Activated T-helper 2 cell treated with anti-CD3 and anti-CD28 coated beads, Interferon-gamma antibody, Interleukin-2, Interleukin-4, amounts not matched to agents 10 μg/mL and 5 μg/mL and 100 μg/mL, durations not matched to agents 14 hours and 24 hours and 36 hours (primary cell): ENCODE measurements around the gene TBX4. TPM values are rescaled to one million over a fixed set of nuclear protein-coding genes. Genes with fewer than 3 reads are reported as not detected.

ENCODE experiments used
- DNase-seq: peaks from one replicate; pipeline ENCODE4 v3.0.0; 2021; ENCODE audit warnings: low spot score
- H3K27ac Mint-ChIP-seq: one replicate; pipeline ENCODE4 v1.8.0; 2021; ENCODE audit warnings: mixed read lengths
- H3K27me3 Mint-ChIP-seq: one replicate; pipeline ENCODE4 v1.8.0; 2021; ENCODE audit warnings: low read depth, mixed read lengths
- H3K36me3 Mint-ChIP-seq: one replicate; pipeline ENCODE4 v1.8.0; 2021; ENCODE audit warnings: low read depth, mixed read lengths
- H3K4me1 Mint-ChIP-seq: one replicate; pipeline ENCODE4 v1.8.0; 2021; ENCODE audit warnings: low read depth, mixed read lengths
- H3K4me3 Mint-ChIP-seq: one replicate; pipeline ENCODE4 v1.8.0; 2021; ENCODE audit warnings: low read depth, mild to moderate bottlenecking, moderate library complexity, mixed read lengths
- H3K9me3 Mint-ChIP-seq: one replicate; pipeline ENCODE4 v1.8.0; 2021; ENCODE audit warnings: mixed read lengths
- intact Hi-C: fragments of 100-400 bp; cut with micrococcal nuclease; formaldehyde crosslinking; loops from one replicate; pipeline ENCODE4 v1.15.1; 2023
- total RNA-seq: library from RNA; stranded (reverse); gene quantifications from 2 replicates; pipeline ENCODE4 v1.2.3, GENCODE V29; 2022

Gene TBX4
- total RNA-seq, 1 donor from 2014 or later: not detected

DNA sequence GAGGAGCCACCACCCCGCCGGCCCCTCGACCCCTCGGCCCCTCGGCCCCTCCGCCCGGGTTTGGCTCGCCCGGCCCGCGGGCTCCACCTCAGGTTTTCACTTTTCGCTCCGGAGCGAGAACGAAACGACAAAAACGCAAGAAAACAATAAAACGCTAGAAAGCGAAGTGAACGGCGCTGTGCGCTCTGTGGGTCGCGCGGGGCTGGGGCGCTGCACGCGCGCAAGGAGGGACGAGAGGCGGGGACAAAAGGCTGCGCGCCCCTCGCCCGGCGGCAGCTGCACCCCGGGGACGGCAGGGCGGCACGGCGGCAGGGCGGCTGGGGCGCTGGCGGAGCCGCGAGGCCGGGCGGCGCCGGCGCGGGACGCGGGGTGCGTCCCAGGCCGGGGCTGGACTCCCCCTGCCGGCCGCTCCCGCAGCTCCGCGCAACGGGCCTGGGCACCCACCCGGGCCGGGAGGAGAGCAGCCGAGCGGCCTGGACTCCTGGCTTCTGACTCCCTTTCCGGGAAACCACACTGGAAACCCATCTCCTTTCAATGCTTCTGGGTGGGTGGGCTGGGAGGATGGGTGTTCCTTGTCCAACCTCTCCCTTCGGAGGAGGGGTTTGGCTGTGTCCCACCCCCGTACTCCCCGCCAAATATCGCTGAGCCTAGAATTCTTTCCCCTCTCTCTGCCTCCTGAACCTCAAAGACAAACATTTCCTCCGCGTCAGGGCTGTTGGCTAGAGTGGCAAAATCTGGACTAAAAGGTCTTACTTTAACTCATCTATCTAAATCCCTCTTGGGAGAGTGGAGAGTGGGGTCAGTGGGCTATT is 42.7 kb upstream of the TBX4 start:
- Mint-ChIP-seq H3K36me3 (no peaks in the 10 kb centered on the region), H3K27ac (no peak overlapping the region), H3K4me3 (peak overlapping the region; percentile 38), H3K27me3 (peaks cover 59% of the 10 kb centered on the region), H3K9me3 (no peaks in the 10 kb centered on the region), H3K4me1 (peaks cover 8% of the 10 kb centered on the region)
- no peak for DNase-seq
- intact Hi-C loops: loop anchor here (2.0 to 10.0 kb wide), 2 partner anchors 427 to 655 kb away; partner anchors contain the start of gene MED13

- intact Hi-C loops: loop anchor here (2.0 to 10.0 kb wide), 2 partner anchors 426 to 654 kb away; partner anchors contain the start of gene MED13
- Mint-ChIP-seq H3K27me3 (peaks cover 61% of the 10 kb centered on the region), H3K36me3 (no peaks in the 10 kb centered on the region)
Measured at GRCh38 chr17:61410141-61411010, 41.8 kb upstream of the TBX4 start.

GRCh38 chr17:61411011-61411260 is 41.3 kb upstream of the TBX4 start:
- Mint-ChIP-seq H3K4me1 (peaks cover 8% of the 10 kb centered on the region), H3K9me3 (no peaks in the 10 kb centered on the region), H3K27ac (no peak overlapping the region), H3K36me3 (no peaks in the 10 kb centered on the region), H3K4me3 (no peak overlapping the region), H3K27me3 (peaks cover 62% of the 10 kb centered on the region)
- no peak for DNase-seq
- intact Hi-C loops: loop anchor here (2.0 to 10.0 kb wide), 2 partner anchors 426 to 654 kb away; partner anchors contain the start of gene MED13

More at GRCh38 chr17:61410141-61411010, 41.8 kb upstream of the TBX4 start:
- peak; percentile 56 for DNase-seq
- no peak overlapping the region for H3K27ac Mint-ChIP-seq
- H3K9me3 Mint-ChIP-seq: no peaks in the 10 kb centered on the region
- peak overlapping the region; percentile 54 for H3K4me3 Mint-ChIP-seq
- peaks cover 8% of the 10 kb centered on the region for H3K4me1 Mint-ChIP-seq

DNA sequence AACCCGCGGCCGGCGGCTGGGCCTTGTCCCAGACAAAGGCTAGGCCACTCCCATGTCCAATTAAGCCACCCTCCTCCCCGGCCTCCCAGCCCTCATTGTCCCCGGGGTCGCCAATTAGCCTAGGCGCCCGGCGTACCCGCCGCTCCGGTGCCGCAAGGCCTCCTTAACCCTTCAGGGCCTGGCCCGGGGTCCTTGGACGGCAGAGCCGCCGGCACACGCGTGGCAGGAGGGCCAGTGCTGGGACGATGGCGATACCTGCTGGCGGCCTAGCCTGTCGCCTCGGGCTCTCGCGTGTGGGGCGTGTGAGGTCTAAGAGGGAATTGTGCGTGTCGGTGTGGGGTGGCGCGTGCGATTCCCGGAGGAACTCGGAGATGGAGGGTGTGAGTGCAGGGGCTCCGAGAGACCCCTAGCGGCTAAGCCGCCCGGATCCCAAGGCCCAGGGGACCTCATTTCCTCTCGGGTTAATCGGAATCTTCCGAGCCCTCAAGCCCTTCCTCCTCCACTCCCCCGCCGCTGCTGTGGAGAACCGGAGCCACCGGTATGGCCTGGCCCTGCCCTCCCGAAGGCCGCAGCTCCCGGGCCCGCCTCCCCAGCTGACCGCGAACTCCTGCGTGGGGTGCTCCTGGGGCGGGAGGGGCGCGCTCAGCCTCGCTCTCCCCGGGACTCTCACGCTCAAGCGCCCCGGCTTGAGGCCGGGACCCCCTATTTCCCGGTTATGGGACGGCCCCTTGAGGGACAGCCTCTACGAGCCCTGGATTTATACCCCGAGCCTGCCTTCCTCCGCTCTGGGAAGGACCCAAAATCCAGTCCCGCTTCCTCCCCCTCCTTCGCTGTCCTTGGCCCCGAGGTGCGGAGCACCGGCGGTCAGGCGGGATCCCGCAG is 40.7 kb upstream of the TBX4 start:
- Mint-ChIP-seq H3K27ac (no peak overlapping the region), H3K36me3 (no peaks in the 10 kb centered on the region)
- DNase-seq: peak; percentile 17

GRCh38 chr17:61412143-61412859 is 39.9 kb upstream of the TBX4 start:
- peaks cover 8% of the 10 kb centered on the region for H3K4me1 Mint-ChIP-seq
- H3K9me3 Mint-ChIP-seq: no peaks in the 10 kb centered on the region
- no peak overlapping the region for H3K27ac Mint-ChIP-seq
- peak overlapping the region; percentile 42 for H3K4me3 Mint-ChIP-seq
- intact Hi-C loops: loop anchor here (2.0 to 10.0 kb wide), 2 partner anchors 170 to 652 kb away; partner anchors contain the start of gene MED13
- H3K36me3 Mint-ChIP-seq: no peaks in the 10 kb centered on the region
- H3K27me3 Mint-ChIP-seq: peaks cover 55% of the 10 kb centered on the region
- DNase-seq: peak; percentile 71

More for the DNA sequence above, 40.7 kb upstream of the TBX4 start:
- intact Hi-C loops: loop anchor here (2.0 to 10.0 kb wide), 3 partner anchors 171 to 653 kb away; partner anchors contain the start of gene MED13
- H3K4me3 Mint-ChIP-seq: peak overlapping the region; percentile 51
- H3K27me3 Mint-ChIP-seq: peaks cover 62% of the 10 kb centered on the region
- H3K9me3 Mint-ChIP-seq: no peaks in the 10 kb centered on the region
- peaks cover 8% of the 10 kb centered on the region for H3K4me1 Mint-ChIP-seq

GRCh38 chr17:61412860-61413660 is 39.2 kb upstream of the TBX4 start:
- H3K36me3 Mint-ChIP-seq: no peaks in the 10 kb centered on the region
- no peak overlapping the region for H3K27ac Mint-ChIP-seq

DNA sequence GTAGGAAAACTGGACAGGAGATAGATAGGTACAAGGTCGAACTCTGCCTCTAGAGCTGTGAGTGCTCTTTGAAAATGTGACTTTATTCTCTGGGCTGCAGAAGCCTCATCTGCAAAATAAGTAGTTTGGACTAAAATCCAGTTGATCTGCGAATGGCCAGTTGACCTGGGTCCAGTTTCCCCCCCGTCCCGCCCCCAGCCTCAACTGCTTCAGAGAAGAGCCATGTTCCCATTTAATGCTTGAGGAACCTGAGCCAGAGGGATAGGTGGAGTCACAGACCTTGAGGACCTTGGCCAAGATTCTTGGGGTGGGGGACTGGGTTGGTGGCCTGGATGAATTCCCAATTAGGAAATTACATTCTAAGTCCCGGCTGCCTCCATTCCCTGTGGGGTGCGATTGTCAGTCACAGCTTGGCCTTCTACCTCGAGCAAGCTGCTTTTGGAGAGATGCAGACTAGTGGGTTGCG is 38.5 kb upstream of the TBX4 start:
- peaks cover 44% of the 10 kb centered on the region for H3K27me3 Mint-ChIP-seq
- no peak overlapping the region for H3K27ac Mint-ChIP-seq
- no peak overlapping the region for H3K4me3 Mint-ChIP-seq
- H3K4me1 Mint-ChIP-seq: peaks cover 6% of the 10 kb centered on the region
- intact Hi-C loops: loop anchor here (1.0 to 10.0 kb wide), 3 partner anchors 138 to 651 kb away; partner anchors contain the start of gene MED13
- no peak for DNase-seq
- H3K9me3 Mint-ChIP-seq: no peaks in the 10 kb centered on the region
- no peaks in the 10 kb centered on the region for H3K36me3 Mint-ChIP-seq

More at GRCh38 chr17:61412860-61413660, 39.2 kb upstream of the TBX4 start:
- DNase-seq: peak; percentile 4
- H3K27me3 Mint-ChIP-seq: peaks cover 48% of the 10 kb centered on the region
- H3K9me3 Mint-ChIP-seq: no peaks in the 10 kb centered on the region
- peak overlapping the region; percentile 55 for H3K4me3 Mint-ChIP-seq
- peaks cover 8% of the 10 kb centered on the region for H3K4me1 Mint-ChIP-seq
- intact Hi-C loops: loop anchor here (2.0 to 10.0 kb wide), 2 partner anchors 170 to 652 kb away; partner anchors contain the start of gene MED13

DNA sequence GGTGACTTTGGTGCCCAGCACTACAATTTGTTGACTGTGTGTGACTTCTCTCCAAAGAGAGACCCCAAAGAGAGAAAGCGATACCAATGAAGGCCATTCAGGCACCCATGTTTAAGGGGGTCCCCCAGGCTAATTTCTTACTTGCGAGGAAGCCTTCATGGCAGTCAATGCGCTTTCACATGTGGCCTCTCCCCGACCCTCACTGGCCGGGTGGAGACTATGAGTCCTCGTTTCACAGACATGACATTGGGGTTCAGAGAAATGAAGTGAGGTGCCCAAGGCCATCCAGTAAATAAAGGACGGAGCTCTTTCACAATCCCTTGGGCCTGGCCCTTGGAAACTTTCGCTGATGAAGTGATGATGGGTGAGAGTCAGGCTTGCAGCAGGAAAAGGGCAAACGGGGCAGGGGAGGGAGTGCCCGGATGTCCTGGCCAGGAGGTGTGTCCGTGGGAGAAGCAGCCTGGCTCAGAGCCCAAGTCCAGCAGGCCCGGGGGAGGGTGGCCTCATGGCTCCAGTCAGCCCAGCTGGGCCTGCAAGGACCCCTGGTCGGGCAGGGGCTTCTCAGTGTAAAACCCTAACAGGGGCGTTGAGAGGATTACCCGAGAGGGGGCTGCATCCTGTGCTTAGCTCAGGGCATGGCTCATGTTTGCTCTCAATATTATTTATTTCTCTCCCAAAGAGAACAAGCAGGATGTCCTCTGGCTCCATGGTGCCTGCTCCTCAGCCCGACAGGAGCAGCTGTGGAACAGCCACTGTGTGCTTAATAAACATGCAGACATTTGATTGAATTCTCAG is 37.9 kb upstream of the TBX4 start:
- no peak overlapping the region for H3K27ac Mint-ChIP-seq
- H3K36me3 Mint-ChIP-seq: no peaks in the 10 kb centered on the region
- intact Hi-C loops: loop anchor here (1.0 to 10.0 kb wide), 2 partner anchors 137 to 650 kb away; partner anchors contain the start of gene MED13
- H3K4me3 Mint-ChIP-seq: no peak overlapping the region
- peaks cover 4% of the 10 kb centered on the region for H3K4me1 Mint-ChIP-seq
- DNase-seq: no peak
- peaks cover 46% of the 10 kb centered on the region for H3K27me3 Mint-ChIP-seq
- H3K9me3 Mint-ChIP-seq: no peaks in the 10 kb centered on the region

DNA sequence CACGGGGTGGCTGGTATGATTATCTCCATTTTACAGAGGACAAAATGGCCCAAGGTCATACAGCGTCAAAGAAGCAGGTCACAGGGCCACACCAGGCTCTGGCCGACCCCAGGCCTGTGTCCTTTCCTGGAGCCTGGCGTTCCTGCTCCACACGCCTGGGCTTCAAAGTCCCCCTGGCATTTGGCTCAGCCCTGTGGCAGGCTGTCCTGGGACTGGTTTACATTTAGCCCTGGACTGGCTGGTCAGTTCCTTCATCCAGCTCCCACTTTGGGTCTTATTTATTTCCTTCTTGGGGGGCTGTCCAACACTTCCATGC is 37.3 kb upstream of the TBX4 start:
- Mint-ChIP-seq H3K27ac (no peak overlapping the region), H3K4me3 (no peak overlapping the region), H3K27me3 (peaks cover 45% of the 10 kb centered on the region), H3K4me1 (peaks cover 4% of the 10 kb centered on the region), H3K9me3 (no peaks in the 10 kb centered on the region), H3K36me3 (no peaks in the 10 kb centered on the region)
- no peak for DNase-seq
- intact Hi-C loops: loop anchor here (1.0 to 10.0 kb wide), 2 partner anchors 136 to 650 kb away; partner anchors contain the start of gene MED13

GRCh38 chr17:61415374-61416210 is 36.6 kb upstream of the TBX4 start:
- Mint-ChIP-seq H3K36me3 (no peaks in the 10 kb centered on the region), H3K9me3 (no peaks in the 10 kb centered on the region), H3K27me3 (peaks cover 43% of the 10 kb centered on the region), H3K27ac (no peak overlapping the region), H3K4me1 (peaks cover under 1% of the 10 kb centered on the region), H3K4me3 (no peak overlapping the region)
- DNase-seq: no peak
- intact Hi-C loops: loop anchor here (10.0 kb wide), 1 partner anchor 649 kb away; the partner anchor contains the start of gene MED13
